BJ (cell line): ENCODE results near the gene GPR61. TPM values are rescaled to one million over a fixed set of nuclear protein-coding genes. Genes with fewer than 3 reads are reported as not detected.
A peak's percentile ranks its signal among the peaks of the same experiment; 100 is the strongest.

Experiments
- CTCF ChIA-PET: fragments of 350-600 bp; formaldehyde crosslinking; extraction: SDS; loops from one replicate; lab custom pipeline; 2021; ENCODE audit warnings: antibody characterized with exemption, inconsistent platforms; lab: Yijun Ruan, JAX
- POLR2A ChIA-PET: fragments of 300-600 bp; sonication (Branson Sonifier 250); formaldehyde crosslinking; extraction: SDS; loops from one replicate; lab custom pipeline; 2021; ENCODE audit warnings: antibody characterized with exemption; lab: Charles Lee
- DNase-seq: peaks from one replicate; pipeline ENCODE4 v3.0.0-alpha.2; 2011; ENCODE audit warnings: low read depth
- H3K27me3 ChIP-seq: 2 replicates; pipeline ENCODE4 v1.6.0; 2011; ENCODE audit warnings: low read length; ENCODE audit not compliant: control insufficient read depth, insufficient read depth
- H3K36me3 ChIP-seq: 2 replicates; pipeline ENCODE4 v1.5.1; 2011; ENCODE audit warnings: low read length; ENCODE audit not compliant: control insufficient read depth, insufficient read depth
- H3K4me3 ChIP-seq: 2 replicates; pipeline ENCODE4 v1.5.1; 2011; ENCODE audit warnings: low read depth, mild to moderate bottlenecking, control low read depth, low read length
- CTCF ChIP-seq: IDR thresholded peaks from 2 replicates; pipeline ENCODE4 v1.5.1; 2011; ENCODE audit warnings: low read depth, mild to moderate bottlenecking, control low read depth, inconsistent platforms, low read length, moderate library complexity; ENCODE audit not compliant: insufficient read depth
- polyA plus RNA-seq: library from polyadenylated mRNA; depleted of rRNA; stranded (reverse); fragments of >200 nt; gene quantifications from 2 replicates; pipeline ENCODE4 v1.2.3, GENCODE V29; 2011

Gene GPR61
- polyA plus RNA-seq, 1 experiment = not detected

GRCh38 chr1:109548321-109549267 is 8.9 kb downstream of the GPR61 start, which contains the start of gene GNAI3:
TSS of gene GNAI3 (plus strand) at chr1:109548615. CDS start at chr1:109548721, 106 bp downstream.
- ChIA-PET POLR2A (interaction anchor here (0.6 to 0.9 kb wide), 4 partner anchors 17 to 91 kb away, joined by 3 to 6 read pairs (median 4); no protein-coding TSS in a partner anchor), CTCF (interaction anchor here (0.7 to 3.2 kb wide), 26 partner anchors 9 to 463 kb away, joined by 3 to 56 read pairs (median 4); partner anchors contain the start of genes AHCYL1, CYB561D1 and GPR61)
- no peak for TF ChIP-seq CTCF
- no peaks in the 10 kb centered on the region for H3K27me3 ChIP-seq
- H3K36me3 ChIP-seq = no peaks in the 10 kb centered on the region
- DNase-seq = peak; percentile 70
- H3K4me3 ChIP-seq = peak within 1 kb of the TSS; percentile 98

GRCh38 chr1:109556563-109556962 is 16.9 kb downstream of the GPR61 start:
- CTCF ChIA-PET = interaction anchor here (0.6 kb wide), 1 partner anchor 45 kb away, joined by 3 read pairs; no protein-coding TSS in a partner anchor
- Histone ChIP-seq H3K27me3 (no peaks in the 10 kb centered on the region), H3K36me3 (no peaks in the 10 kb centered on the region), H3K4me3 (no peak overlapping the region)
- no peak for TF ChIP-seq CTCF
- no peak for DNase-seq
- POLR2A ChIA-PET = no interaction called here

GRCh38 chr1:109557520-109557919 is 17.8 kb downstream of the GPR61 start:
- TF ChIP-seq CTCF = no peak
- Histone ChIP-seq H3K4me3 (no peak overlapping the region), H3K36me3 (no peaks in the 10 kb centered on the region), H3K27me3 (no peaks in the 10 kb centered on the region)
- CTCF ChIA-PET = no interaction called here
- POLR2A ChIA-PET = no interaction called here
- DNase-seq = no peak

- ChIA-PET POLR2A (no interaction called here), CTCF (interaction anchor here (0.9 to 1.7 kb wide), 7 partner anchors 9 to 424 kb away, joined by 3 to 8 read pairs (median 4); partner anchors contain the start of gene AHCYL1)
- no peaks in the 10 kb centered on the region for H3K27me3 ChIP-seq
- TF ChIP-seq CTCF = no peak
- H3K4me3 ChIP-seq = no peak overlapping the region
- peak; percentile 37 for DNase-seq
- H3K36me3 ChIP-seq = no peaks in the 10 kb centered on the region
Measured at GRCh38 chr1:109559995-109560394, 20.3 kb downstream of the GPR61 start.

- H3K36me3 ChIP-seq = no peaks in the 10 kb centered on the region
- TF ChIP-seq CTCF = no peak
- no peaks in the 10 kb centered on the region for H3K27me3 ChIP-seq
- DNase-seq = no peak
- H3K4me3 ChIP-seq = no peak overlapping the region
- POLR2A ChIA-PET = interaction anchor here (0.6 kb wide), 1 partner anchor 17 kb away, joined by 7 read pairs; no protein-coding TSS in a partner anchor
- CTCF ChIA-PET = no interaction called here
Measured at GRCh38 chr1:109564194-109564878, 24.7 kb downstream of the GPR61 start.
